ENCODE data around the gene GGCX.

GGCX gene

GRCh38 chr2:85541753-85542457 is 19.4 kb downstream of the GGCX start:
- Histone ChIP-seq H2AFZ (ENCODE audit: low read length) (no peak overlapping the region), H3K9ac (ENCODE audit: low read length) (no peak overlapping the region; the same call in 1 of the 2 replicates), H3F3A (ENCODE audit: insufficient read depth, low read length) (peaks cover 63% of the 10 kb centered on the region), H3K36me3 (replicated peaks; ENCODE audit: insufficient read depth, low read length) (peaks cover 30% of the 10 kb centered on the region), H4K20me1 (ENCODE audit: insufficient read depth, low read length) (peaks cover 39% of the 10 kb centered on the region), H3K4me2 (ENCODE audit: low read depth, low read length) (peak overlapping the region; percentile 94; the same call in 1 of the 2 replicates), H3K79me2 (ENCODE audit: low read length) (peaks cover 55% of the 10 kb centered on the region), H3K27ac (ENCODE audit: low read length) (no peak overlapping the region), H3K9me3 (replicated peaks; ENCODE audit: insufficient read depth, low read length) (no peaks in the 10 kb centered on the region), H3K4me3 (ENCODE audit: low read length) (no peak overlapping the region), H3K4me1 (ENCODE audit: low read length) (peaks cover 18% of the 10 kb centered on the region), H3K27me3 (replicated peaks; ENCODE audit: insufficient read depth, low read length) (no peaks in the 10 kb centered on the region), H3K9me2 (replicated peaks; ENCODE audit: insufficient read depth, low read length) (no peaks in the 10 kb centered on the region)
- no peak for TF ChIP-seq EZH2phosphoT487 (IDR thresholded peaks at IDR 0.05; ENCODE audit: low read length)
- TF ChIP-seq, protein P1, sequence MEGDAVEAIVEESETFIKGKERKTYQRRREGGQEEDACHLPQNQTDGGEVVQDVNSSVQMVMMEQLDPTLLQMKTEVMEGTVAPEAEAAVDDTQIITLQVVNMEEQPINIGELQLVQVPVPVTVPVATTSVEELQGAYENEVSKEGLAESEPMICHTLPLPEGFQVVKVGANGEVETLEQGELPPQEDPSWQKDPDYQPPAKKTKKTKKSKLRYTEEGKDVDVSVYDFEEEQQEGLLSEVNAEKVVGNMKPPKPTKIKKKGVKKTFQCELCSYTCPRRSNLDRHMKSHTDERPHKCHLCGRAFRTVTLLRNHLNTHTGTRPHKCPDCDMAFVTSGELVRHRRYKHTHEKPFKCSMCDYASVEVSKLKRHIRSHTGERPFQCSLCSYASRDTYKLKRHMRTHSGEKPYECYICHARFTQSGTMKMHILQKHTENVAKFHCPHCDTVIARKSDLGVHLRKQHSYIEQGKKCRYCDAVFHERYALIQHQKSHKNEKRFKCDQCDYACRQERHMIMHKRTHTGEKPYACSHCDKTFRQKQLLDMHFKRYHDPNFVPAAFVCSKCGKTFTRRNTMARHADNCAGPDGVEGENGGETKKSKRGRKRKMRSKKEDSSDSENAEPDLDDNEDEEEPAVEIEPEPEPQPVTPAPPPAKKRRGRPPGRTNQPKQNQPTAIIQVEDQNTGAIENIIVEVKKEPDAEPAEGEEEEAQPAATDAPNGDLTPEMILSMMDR (IDR thresholded peaks at IDR 0.05; ENCODE audit: low read length) = no peak
- TF ChIP-seq EZH2 (optimal IDR thresholded peaks at IDR 0.05; ENCODE audit: low read depth, low read length) = no peak
- DNase-seq = no peak

DNA sequence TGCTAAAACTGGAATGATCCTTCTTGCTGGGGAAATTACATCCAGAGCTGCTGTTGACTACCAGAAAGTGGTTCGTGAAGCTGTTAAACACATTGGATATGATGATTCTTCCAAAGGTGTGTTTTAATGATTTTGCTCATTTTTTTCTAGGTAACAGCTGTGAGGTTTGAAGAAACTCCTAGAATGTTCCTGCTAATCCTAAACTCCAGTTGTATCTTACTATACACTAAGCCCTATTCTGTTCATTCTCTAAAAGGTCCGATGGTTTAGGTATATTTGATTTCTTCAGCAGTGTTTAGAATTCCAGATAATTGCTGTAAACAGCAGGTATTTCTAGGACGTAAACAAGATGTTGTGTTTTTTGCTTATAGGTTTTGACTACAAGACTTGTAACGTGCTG is 20.0 kb downstream of the GGCX start:
- Histone ChIP-seq H3K79me2 (ENCODE audit: low read length) (peaks cover 55% of the 10 kb centered on the region), H3K9me2 (replicated peaks; ENCODE audit: insufficient read depth, low read length) (no peaks in the 10 kb centered on the region), H3K4me3 (ENCODE audit: low read length) (peak overlapping the region; percentile 99), H3K4me2 (ENCODE audit: low read depth, low read length) (peak overlapping the region; percentile 94), H3K27me3 (replicated peaks; ENCODE audit: insufficient read depth, low read length) (no peaks in the 10 kb centered on the region), H3F3A (ENCODE audit: insufficient read depth, low read length) (peaks cover 57% of the 10 kb centered on the region), H3K9me3 (replicated peaks; ENCODE audit: insufficient read depth, low read length) (no peaks in the 10 kb centered on the region), H3K9ac (ENCODE audit: low read length) (peak overlapping the region; percentile 96; the same call in 1 of the 2 replicates), H3K4me1 (ENCODE audit: low read length) (peaks cover 18% of the 10 kb centered on the region), H2AFZ (ENCODE audit: low read length) (no peak overlapping the region), H4K20me1 (ENCODE audit: insufficient read depth, low read length) (peaks cover 39% of the 10 kb centered on the region), H3K36me3 (replicated peaks; ENCODE audit: insufficient read depth, low read length) (peaks cover 30% of the 10 kb centered on the region), H3K27ac (ENCODE audit: low read length) (no peak overlapping the region)
- TF ChIP-seq EZH2 (optimal IDR thresholded peaks at IDR 0.05; ENCODE audit: low read depth, low read length) (no peak), EZH2phosphoT487 (IDR thresholded peaks at IDR 0.05; ENCODE audit: low read length) (no peak)
- TF ChIP-seq, protein P1 (IDR thresholded peaks at IDR 0.05; ENCODE audit: low read length) = no peak
- DNase-seq = no peak

GRCh38 chr2:85540133-85540648 is 21.1 kb downstream of the GGCX start:
- no peaks in the 10 kb centered on the region for H3K9me2 ChIP-seq (replicated peaks; ENCODE audit: insufficient read depth, low read length)
- H2AFZ ChIP-seq (ENCODE audit: low read length) = no peak overlapping the region
- H3K27me3 ChIP-seq (replicated peaks; ENCODE audit: insufficient read depth, low read length) = no peaks in the 10 kb centered on the region
- TF ChIP-seq EZH2 (optimal IDR thresholded peaks at IDR 0.05; ENCODE audit: low read depth, low read length) (no peak), EZH2phosphoT487 (IDR thresholded peaks at IDR 0.05; ENCODE audit: low read length) (no peak)
- TF ChIP-seq, protein P1 (IDR thresholded peaks at IDR 0.05; ENCODE audit: low read length) = no peak
- H3F3A ChIP-seq (ENCODE audit: insufficient read depth, low read length) = peaks cover 46% of the 10 kb centered on the region
- H3K27ac ChIP-seq (ENCODE audit: low read length) = peak overlapping the region; percentile 96; the same call in 1 of the 2 replicates
- H3K36me3 ChIP-seq (replicated peaks; ENCODE audit: insufficient read depth, low read length) = peaks cover 30% of the 10 kb centered on the region
- peak overlapping the region; percentile 96 for H3K9ac ChIP-seq (ENCODE audit: low read length)
- H3K4me2 ChIP-seq (ENCODE audit: low read depth, low read length) = peak overlapping the region; percentile 94
- peaks cover 36% of the 10 kb centered on the region for H4K20me1 ChIP-seq (ENCODE audit: insufficient read depth, low read length)
- H3K9me3 ChIP-seq (replicated peaks; ENCODE audit: insufficient read depth, low read length) = no peaks in the 10 kb centered on the region
- H3K4me1 ChIP-seq (ENCODE audit: low read length) = peaks cover 18% of the 10 kb centered on the region
- H3K79me2 ChIP-seq (ENCODE audit: low read length) = peaks cover 55% of the 10 kb centered on the region
- peak overlapping the region; percentile 99 for H3K4me3 ChIP-seq (ENCODE audit: low read length)
- no peak for DNase-seq
